RWPE1 (cell line): ENCODE results near the gene CDC42SE1.

Source experiments
- CTCF ChIA-PET: fragments of 350-600 bp; sonication (Branson Sonifier 250); formaldehyde crosslinking; extraction: SDS; loops from one replicate; lab custom pipeline; 2021; lab: Yijun Ruan, JAX
- POLR2A ChIA-PET: fragments of 400-600 bp; formaldehyde crosslinking; extraction: SDS; loops from one replicate; lab custom pipeline; 2020; ENCODE audit warnings: antibody characterized with exemption; ENCODE audit not compliant: low non-redundant PET; lab: Yijun Ruan, JAX
- DNase-seq: peaks from one replicate; pipeline ENCODE4 v3.0.0; 2012; ENCODE audit warnings: low spot score
- H3K27ac ChIP-seq: fragments of 450-650 bp; 2 replicates; pipeline ENCODE4 v1.5.1; 2017
- TF ChIP-seq, protein P1 (sequence below): fragments of 450-650 bp; conservative IDR thresholded peaks from 2 replicates; pipeline ENCODE4 v1.5.1; 2017; ENCODE audit warnings: low read depth, mild to moderate bottlenecking

Gene CDC42SE1

DNA sequence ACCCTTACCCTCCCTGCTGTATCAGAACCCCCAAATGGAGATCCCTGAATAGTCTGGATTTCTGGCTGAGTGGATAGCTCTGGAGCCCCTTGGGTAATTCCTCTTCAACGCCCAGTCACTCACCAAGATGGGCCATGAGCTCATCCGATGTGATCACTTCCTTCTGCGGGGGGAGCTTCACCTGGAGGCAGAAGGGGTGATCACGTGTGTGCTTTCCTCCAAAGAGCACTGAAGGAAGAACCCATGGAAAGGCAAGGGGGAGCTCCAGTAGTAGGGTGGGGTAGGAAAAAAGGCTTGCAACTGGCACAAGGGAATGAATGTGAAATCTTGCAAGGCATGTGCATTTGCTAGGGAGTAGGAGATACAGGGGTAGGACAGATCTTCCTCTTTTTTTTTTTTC, 57.8 kb downstream of the CDC42SE1 start:
- ChIA-PET POLR2A (no interaction called here), CTCF (no interaction called here)
- TF ChIP-seq, protein P1, sequence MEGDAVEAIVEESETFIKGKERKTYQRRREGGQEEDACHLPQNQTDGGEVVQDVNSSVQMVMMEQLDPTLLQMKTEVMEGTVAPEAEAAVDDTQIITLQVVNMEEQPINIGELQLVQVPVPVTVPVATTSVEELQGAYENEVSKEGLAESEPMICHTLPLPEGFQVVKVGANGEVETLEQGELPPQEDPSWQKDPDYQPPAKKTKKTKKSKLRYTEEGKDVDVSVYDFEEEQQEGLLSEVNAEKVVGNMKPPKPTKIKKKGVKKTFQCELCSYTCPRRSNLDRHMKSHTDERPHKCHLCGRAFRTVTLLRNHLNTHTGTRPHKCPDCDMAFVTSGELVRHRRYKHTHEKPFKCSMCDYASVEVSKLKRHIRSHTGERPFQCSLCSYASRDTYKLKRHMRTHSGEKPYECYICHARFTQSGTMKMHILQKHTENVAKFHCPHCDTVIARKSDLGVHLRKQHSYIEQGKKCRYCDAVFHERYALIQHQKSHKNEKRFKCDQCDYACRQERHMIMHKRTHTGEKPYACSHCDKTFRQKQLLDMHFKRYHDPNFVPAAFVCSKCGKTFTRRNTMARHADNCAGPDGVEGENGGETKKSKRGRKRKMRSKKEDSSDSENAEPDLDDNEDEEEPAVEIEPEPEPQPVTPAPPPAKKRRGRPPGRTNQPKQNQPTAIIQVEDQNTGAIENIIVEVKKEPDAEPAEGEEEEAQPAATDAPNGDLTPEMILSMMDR, result no peak
- no peak overlapping the region for H3K27ac ChIP-seq
- DNase-seq, result no peak
